Activated T-helper 1 cell treated with Interleukin-2 at 50 U/mL for 16 hours (primary cell): ENCODE measurements around the gene LUZP2.

ENCODE experiments used
- DNase-seq: peaks from one replicate; pipeline ENCODE4 v3.0.0-alpha.2; 2020; ENCODE audit warnings: low read depth

LUZP2 gene

GRCh38 chr11:24635588-24636290 lies 138.9 kb downstream of the LUZP2 start:
- no peak for DNase-seq

GRCh38 chr11:24636291-24636629 lies 139.4 kb downstream of the LUZP2 start:
- no peak for DNase-seq

- DNase-seq = no peak
Observed at GRCh38 chr11:24637520-24637919, 140.7 kb downstream of the LUZP2 start.

- DNase-seq = no peak
Observed at GRCh38 chr11:24642648-24643047, 145.8 kb downstream of the LUZP2 start.

GRCh38 chr11:24645563-24645962 lies 148.7 kb downstream of the LUZP2 start:
- DNase-seq = no peak

GRCh38 chr11:24651873-24652272 lies 155.0 kb downstream of the LUZP2 start:
- no peak for DNase-seq

- no peak for DNase-seq
Observed at GRCh38 chr11:24653901-24654300, 157.0 kb downstream of the LUZP2 start.

GRCh38 chr11:24661331-24661730 lies 164.5 kb downstream of the LUZP2 start:
- no peak for DNase-seq

GRCh38 chr11:24664399-24664798 lies 167.5 kb downstream of the LUZP2 start:
- DNase-seq = no peak

- DNase-seq = no peak
Observed at GRCh38 chr11:24667353-24667968, 170.6 kb downstream of the LUZP2 start.

GRCh38 chr11:24678703-24679348 lies 182.0 kb downstream of the LUZP2 start:
- DNase-seq = no peak

- DNase-seq = no peak
Observed at GRCh38 chr11:24679821-24680351, 183.0 kb downstream of the LUZP2 start.

- no peak for DNase-seq
Observed at GRCh38 chr11:24683583-24683982, 186.7 kb downstream of the LUZP2 start.

GRCh38 chr11:24685821-24686220 lies 189.0 kb downstream of the LUZP2 start:
- no peak for DNase-seq

GRCh38 chr11:24687531-24688147 lies 190.8 kb downstream of the LUZP2 start:
- no peak for DNase-seq

GRCh38 chr11:24688981-24689380 lies 192.1 kb downstream of the LUZP2 start:
- no peak for DNase-seq

- no peak for DNase-seq
Observed at GRCh38 chr11:24697522-24698111, 200.8 kb downstream of the LUZP2 start.

- DNase-seq = no peak
Observed at GRCh38 chr11:24704716-24705115, 207.9 kb downstream of the LUZP2 start.

GRCh38 chr11:24705474-24705873 lies 208.6 kb downstream of the LUZP2 start:
- no peak for DNase-seq

GRCh38 chr11:24708616-24709015 lies 211.8 kb downstream of the LUZP2 start:
- DNase-seq = no peak

GRCh38 chr11:24709928-24710565 lies 213.2 kb downstream of the LUZP2 start:
- DNase-seq = no peak

GRCh38 chr11:24714601-24715000 lies 217.7 kb downstream of the LUZP2 start:
- DNase-seq = no peak
